Gastroesophageal sphincter (tissue), 4 donors: ENCODE results near the gene CEBPG. TPM values are rescaled to one million over a fixed set of nuclear protein-coding genes. Genes with fewer than 3 reads are reported as not detected.

Experiments
- ATAC-seq: fragments of 150-250 bp; one replicate; pipeline ENCODE4 v1.9.1; 2016; ENCODE audit warnings: mild to moderate bottlenecking, moderate library complexity
- H3K27ac ChIP-seq, 4 donors: fragments of 200-600 bp; sonication (generic) in 3 of 4; 1 replicate in 3 of 4; 2 replicates in 1 of 4; pipeline ENCODE4 v1.5.1; 2016 to 2019
- H3K27me3 ChIP-seq: fragments of 200-600 bp; sonication (generic); one replicate; pipeline ENCODE4 v1.5.1; 2019
- H3K36me3 ChIP-seq, 2 donors: fragments of 200-600 bp; sonication (generic); one replicate each; pipeline ENCODE4 v1.5.1; 2019; ENCODE audit warnings: control low read depth in 1 of 2
- H3K4me1 ChIP-seq, 3 donors: fragments of 200-600 bp; sonication (generic); 1 replicate in 2 of 3; 2 replicates in 1 of 3; pipeline ENCODE4 v1.5.1; 2016 to 2019; ENCODE audit warnings: control low read depth in 2 of 3
- H3K4me3 ChIP-seq, 2 donors: fragments of 200-600 bp; sonication (generic); one replicate each; pipeline ENCODE4 v1.5.1; 2019; ENCODE audit warnings: mild to moderate bottlenecking in 1 of 2, moderate library complexity in 1 of 2
- H3K9me3 ChIP-seq, 3 donors: fragments of 200-600 bp; sonication (generic); one replicate each; pipeline ENCODE4 v1.5.1; 2017 to 2019; ENCODE audit warnings: control low read depth in 2 of 3
- CTCF ChIP-seq, 4 experiments: fragments of 200-600 bp in 2 of 4; fragments of 450-650 bp in 2 of 4; sonication (generic) in 1 of 4; IDR thresholded peaks; one replicate each; pipeline ENCODE4 v1.5.1; 2017 to 2019; ENCODE audit warnings: antibody characterized with exemption in 4 of 4, mild to moderate bottlenecking in 2 of 4, moderate library complexity in 2 of 4
- EP300 ChIP-seq: sonication (generic); formaldehyde crosslinking; IDR thresholded peaks from one replicate; pipeline ENCODE4 v1.6.1; 2017; ENCODE audit warnings: antibody characterized with exemption, mild to moderate bottlenecking
- POLR2A ChIP-seq, 2 donors: fragments of 450-650 bp; IDR thresholded peaks; one replicate each; pipeline ENCODE4 v1.6.1; 2017; ENCODE audit warnings: antibody characterized with exemption in 2 of 2, mild to moderate bottlenecking in 2 of 2, moderate library complexity in 1 of 2
- POLR2AphosphoS5 ChIP-seq: sonication (generic); formaldehyde crosslinking; IDR thresholded peaks from one replicate; pipeline ENCODE4 v1.6.1; 2017; ENCODE audit warnings: antibody characterized with exemption
- WGBS, 2 donors: methylation state at CpG; one replicate each; pipeline ENCODE4 v1.1.5; 2018; ENCODE audit warnings: low coverage in 1 of 2; 5-methylcytosine and 5-hydroxymethylcytosine counted together
- total RNA-seq, 4 donors: library from RNA; depleted of rRNA; stranded (reverse); fragments of >200 nt; gene quantifications; one replicate each; pipeline ENCODE4 v1.1.0, GENCODE V29; 2016

Gene CEBPG
- total RNA-seq, 4 donors from 2014 or later = 23.8 to 34.9 (median 26.2) TPM

- ATAC-seq = no peak
- 78 to 92% methylated on average over 2 to 3 of the region's 5 CpGs for WGBS, 2 donors
Measured at GRCh38 chr19:33428627-33429125, 55.2 kb downstream of the CEBPG start.

GRCh38 chr19:33429891-33430673, 56.6 kb downstream of the CEBPG start:
- H3K4me1 ChIP-seq = no peaks in the 10 kb centered on the region
- 54 to 73% methylated on average over 8 to 12 of the region's 17 CpGs for WGBS, 2 donors
- no peak for ATAC-seq

More at GRCh38 chr19:33428627-33429125, 55.2 kb downstream of the CEBPG start:
- Histone ChIP-seq H3K9me3 (no peaks in the 10 kb centered on the region), H3K27ac (no peak overlapping the region), H3K4me1 (no peaks in the 10 kb centered on the region), H3K36me3 (peaks cover 0 to 7% of the 10 kb centered on the region in 2 donors), H3K4me3 (no peak overlapping the region), H3K27me3 (no peaks in the 10 kb centered on the region)
- TF ChIP-seq CTCF (IDR thresholded peaks at IDR 0.05) = no peak
- TF ChIP-seq POLR2AphosphoS5 = no peak

GRCh38 chr19:33430674-33431277, 57.3 kb downstream of the CEBPG start:
- Histone ChIP-seq H3K36me3 (peaks cover 0 to 13% of the 10 kb centered on the region in 2 donors), H3K27me3 (no peaks in the 10 kb centered on the region), H3K4me3 (no peak overlapping the region), H3K9me3 (no peaks in the 10 kb centered on the region), H3K27ac (no peak overlapping the region), H3K4me1 (no peaks in the 10 kb centered on the region)
- ATAC-seq = no peak
- 18 to 35% methylated on average over 2 to 11 of the region's 13 CpGs for WGBS, 2 donors
- TF ChIP-seq POLR2A (IDR thresholded peaks at IDR 0.05) (no peak), CTCF (IDR thresholded peaks at IDR 0.05) (peak in 3 of 4 experiments; percentile 33 to 80 (median 61))

More at GRCh38 chr19:33429891-33430673, 56.6 kb downstream of the CEBPG start:
- Histone ChIP-seq H3K4me3 (no peak overlapping the region), H3K36me3 (peaks cover 0 to 7% of the 10 kb centered on the region in 2 donors), H3K9me3 (no peaks in the 10 kb centered on the region), H3K27me3 (no peaks in the 10 kb centered on the region), H3K27ac (no peak overlapping the region)
- TF ChIP-seq CTCF (IDR thresholded peaks at IDR 0.05) (no peak), POLR2AphosphoS5 (no peak), EP300 (no peak), POLR2A (IDR thresholded peaks at IDR 0.05) (no peak)

GRCh38 chr19:33432015-33432414, 58.5 kb downstream of the CEBPG start:
- Histone ChIP-seq H3K4me1 (no peaks in the 10 kb centered on the region), H3K4me3 (no peak overlapping the region), H3K27me3 (no peaks in the 10 kb centered on the region), H3K9me3 (no peaks in the 10 kb centered on the region), H3K36me3 (peaks cover 0 to 13% of the 10 kb centered on the region in 2 donors), H3K27ac (no peak overlapping the region)
- ATAC-seq = no peak
- 10 to 15% methylated on average over 2 to 3 of the region's 5 CpGs for WGBS, 2 donors
- no peak for TF ChIP-seq POLR2A (IDR thresholded peaks at IDR 0.05)
- TF ChIP-seq POLR2AphosphoS5 = no peak
- TF ChIP-seq EP300 = no peak
- no peak for TF ChIP-seq CTCF (IDR thresholded peaks at IDR 0.05)

Other genes with a start within 250 kb of the CEBPG start
- not detected for gene WDR88, start 241.6 kb upstream of the CEBPG start, total RNA-seq
- gene LRP3, start 179.4 kb upstream of the CEBPG start, total RNA-seq = 10 to 100 TPM; 31.0 to 66.7 (median 38.5) TPM
- gene SLC7A10, start 147.9 kb upstream of the CEBPG start, total RNA-seq = not detected
- 10 to 100 TPM in 1 of 4 donors, 1 to 10 TPM in 3; 7.0 to 11.3 (median 9.0) TPM for gene CEBPA, start 71.2 kb upstream of the CEBPG start, total RNA-seq
- gene PEPD, start 148.1 kb downstream of the CEBPG start, total RNA-seq = 10 to 100 TPM; 61.3 to 77.7 (median 69.6) TPM
- under 1 TPM in 3 of 4 donors, not detected in 1; 0.16 to 0.66 (median 0.54) TPM for gene CHST8, start 248.2 kb downstream of the CEBPG start, total RNA-seq